H9 (cell line): ENCODE results near the gene SLC1A1. TPM values are rescaled to one million over a fixed set of nuclear protein-coding genes. Genes with fewer than 3 reads are reported as not detected.

Experiments used
- DNase-seq: peaks from one replicate; pipeline ENCODE4 v3.0.0-alpha.2; 2017
- H2AFZ ChIP-seq: one replicate; pipeline ENCODE4 v1.6.1; 2013; ENCODE audit warnings: mild to moderate bottlenecking, low read length, control low read depth, moderate library complexity
- H2AK5ac ChIP-seq: 2 replicates; pipeline ENCODE4 v1.6.1; 2013; ENCODE audit warnings: low read length, control low read depth, mixed read lengths; ENCODE audit not compliant: insufficient read length
- H2BK120ac ChIP-seq: one replicate; pipeline ENCODE4 v1.6.1; 2013; ENCODE audit warnings: low read depth, mild to moderate bottlenecking, low read length, control low read depth, inconsistent platforms; ENCODE audit not compliant: poor library complexity, severe bottlenecking
- H2BK12ac ChIP-seq: 2 replicates; pipeline ENCODE4 v1.6.1; 2013; ENCODE audit warnings: low read length, control low read depth, mixed read lengths, low read depth; ENCODE audit not compliant: insufficient read length
- H2BK15ac ChIP-seq: 2 replicates; pipeline ENCODE4 v1.6.1; 2013; ENCODE audit warnings: low read depth, low read length, control low read depth
- H2BK20ac ChIP-seq: one replicate; pipeline ENCODE4 v1.6.1; 2013; ENCODE audit warnings: low read depth, mild to moderate bottlenecking, low read length, control low read depth, inconsistent platforms; ENCODE audit not compliant: poor library complexity, severe bottlenecking
- H2BK5ac ChIP-seq: 2 replicates; pipeline ENCODE4 v1.6.1; 2013; ENCODE audit warnings: low read length, control low read depth, mixed read lengths; ENCODE audit not compliant: insufficient read length
- H3K14ac ChIP-seq: 2 replicates; pipeline ENCODE4 v1.6.1; 2013; ENCODE audit warnings: low read length, control low read depth; ENCODE audit not compliant: insufficient read depth
- H3K18ac ChIP-seq: 2 replicates; pipeline ENCODE4 v1.6.1; 2013; ENCODE audit warnings: low read depth, mild to moderate bottlenecking, mixed read lengths, low read length, control low read depth; ENCODE audit not compliant: insufficient read length
- H3K23ac ChIP-seq: 2 replicates; pipeline ENCODE4 v1.6.1; 2013; ENCODE audit warnings: low read length, control low read depth, mixed read lengths, low read depth; ENCODE audit not compliant: insufficient read length
- H3K23me2 ChIP-seq: 2 replicates; pipeline ENCODE4 v1.6.1; 2013; ENCODE audit warnings: low read depth, mild to moderate bottlenecking, mixed read lengths, low read length, control low read depth; ENCODE audit not compliant: insufficient read length, poor library complexity, severe bottlenecking
- H3K27ac ChIP-seq: 2 replicates; pipeline ENCODE4 v1.5.1; 2013; ENCODE audit warnings: low read length, control low read depth, mixed read lengths, low read depth; ENCODE audit not compliant: insufficient read length
- H3K27me3 ChIP-seq: 2 replicates; pipeline ENCODE4 v1.6.1; 2013; ENCODE audit warnings: low read length, control low read depth, inconsistent platforms; ENCODE audit not compliant: insufficient read depth
- H3K4ac ChIP-seq: 2 replicates; pipeline ENCODE4 v1.6.1; 2013; ENCODE audit warnings: low read depth, mild to moderate bottlenecking, control low read depth, inconsistent platforms, low read length, moderate library complexity
- H3K4me1 ChIP-seq: 2 replicates; pipeline ENCODE4 v1.6.1; 2013; ENCODE audit warnings: low read length, control low read depth, inconsistent platforms; ENCODE audit not compliant: insufficient read depth
- H3K4me2 ChIP-seq: 2 replicates; pipeline ENCODE4 v1.6.1; 2013; ENCODE audit warnings: low read length, control low read depth, mixed read lengths; ENCODE audit not compliant: insufficient read length, insufficient read depth
- H3K56ac ChIP-seq: 2 replicates; pipeline ENCODE4 v1.6.1; 2013; ENCODE audit warnings: low read depth, mild to moderate bottlenecking, mixed read lengths, low read length, control low read depth; ENCODE audit not compliant: insufficient read length
- H3K79me1 ChIP-seq: 2 replicates; pipeline ENCODE4 v1.6.1; 2013; ENCODE audit warnings: low read depth, mild to moderate bottlenecking, moderate library complexity, low read length, control low read depth, inconsistent platforms; ENCODE audit not compliant: insufficient read depth, poor library complexity, severe bottlenecking
- H3K79me2 ChIP-seq: 2 replicates; pipeline ENCODE4 v1.6.1; 2013; ENCODE audit warnings: low read length, control low read depth, inconsistent platforms; ENCODE audit not compliant: insufficient read depth
- H3K9ac ChIP-seq: 2 replicates; pipeline ENCODE4 v1.6.1; 2013; ENCODE audit warnings: low read length, control low read depth, mixed read lengths; ENCODE audit not compliant: insufficient read length; ENCODE audit errors: extremely low read depth
- H3K9me3 ChIP-seq: one replicate; pipeline ENCODE4 v1.6.1; 2013; ENCODE audit warnings: low read depth, low read length, inconsistent platforms; ENCODE audit not compliant: control insufficient read depth
- H3T11ph ChIP-seq: one replicate; pipeline ENCODE4 v1.6.1; 2013; ENCODE audit warnings: mild to moderate bottlenecking, low read length, control low read depth, inconsistent platforms
- H4K20me1 ChIP-seq: one replicate; pipeline ENCODE4 v1.6.1; 2013; ENCODE audit not compliant: control insufficient read depth, insufficient read length, insufficient read depth
- H4K5ac ChIP-seq: 2 replicates; pipeline ENCODE4 v1.6.1; 2013; ENCODE audit warnings: low read depth, mild to moderate bottlenecking, mixed read lengths, low read length, control low read depth; ENCODE audit not compliant: insufficient read length
- H4K8ac ChIP-seq: replicated peaks from 2 replicates; pipeline ENCODE4 v1.6.1; 2013; ENCODE audit warnings: low read length, control low read depth, mixed read lengths, low read depth; ENCODE audit not compliant: insufficient read length
- H4K91ac ChIP-seq: 2 replicates; pipeline ENCODE4 v1.6.1; 2013; ENCODE audit warnings: low read depth, mild to moderate bottlenecking, moderate library complexity, mixed read lengths, low read length, control low read depth; ENCODE audit not compliant: insufficient read length
- H3K27ac Mint-ChIP-seq, 3 experiments: 2 replicates in 2 of 3; 3 replicates in 1 of 3; pipeline ENCODE4 v1.8.0; 2020 to 2021; ENCODE audit warnings: mixed read lengths in 3 of 3, mild to moderate bottlenecking in 1 of 3, moderate library complexity in 1 of 3
- H3K27me3 Mint-ChIP-seq: 2 replicates; pipeline ENCODE4 v1.8.0; 2021; ENCODE audit warnings: low read depth, mild to moderate bottlenecking, moderate library complexity, mixed read lengths
- H3K36me3 Mint-ChIP-seq, 3 experiments: 2 replicates in 2 of 3; 3 replicates in 1 of 3; pipeline ENCODE4 v1.8.0; 2020 to 2021; ENCODE audit warnings: low read depth in 3 of 3, mixed read lengths in 3 of 3; ENCODE audit not compliant: insufficient read depth in 1 of 3
- H3K4me1 Mint-ChIP-seq, 2 experiments: 2 replicates each; pipeline ENCODE4 v1.8.0; 2020; ENCODE audit warnings: mixed read lengths in 2 of 2
- H3K4me3 Mint-ChIP-seq, 2 experiments: 2 replicates in 1 of 2; 3 replicates in 1 of 2; pipeline ENCODE4 v1.8.0; 2020 to 2021; ENCODE audit warnings: mild to moderate bottlenecking in 2 of 2, mixed read lengths in 2 of 2, moderate library complexity in 1 of 2
- H3K9me3 Mint-ChIP-seq, 2 experiments: 2 replicates in 1 of 2; 3 replicates in 1 of 2; pipeline ENCODE4 v1.8.0; 2020; ENCODE audit warnings: mild to moderate bottlenecking in 2 of 2, mixed read lengths in 2 of 2, moderate library complexity in 1 of 2
- CTCF ChIP-seq: fragments of 200-600 bp; sonication (generic); conservative IDR thresholded peaks from 3 replicates; pipeline ENCODE4 v1.8.0; 2021; ENCODE audit warnings: antibody characterized with exemption, mild to moderate bottlenecking
- WGBS: extraction: QIAGEN DNeasy Blood & Tissue Kit; methylation state at CpG from one replicate; pipeline ENCODE4 v1.1.7; 2013; ENCODE audit warnings: missing lambda C conversion rate, low lambda C conversion rate, mixed read lengths; ENCODE audit not compliant: insufficient read length; ENCODE audit errors: extremely low coverage; 5-methylcytosine and 5-hydroxymethylcytosine counted together
- total RNA-seq: library from RNA; stranded (reverse); gene quantifications from 2 replicates; pipeline ENCODE4 v1.2.1, GENCODE V29; 2021

SLC1A1 gene
- total RNA-seq, 1 experiment from 2014 or later: 4.7 TPM

GRCh38 chr9:4520055-4520454 lies 29.8 kb downstream of the SLC1A1 start:
- no peak overlapping the region for H2BK5ac ChIP-seq
- no peaks in the 10 kb centered on the region for H3K9me3 ChIP-seq
- H3T11ph ChIP-seq: no peak overlapping the region
- no peak overlapping the region for H3K4me2 ChIP-seq
- H3K4me1 Mint-ChIP-seq: peaks cover 19 to 20% of the 10 kb centered on the region in 2 experiments
- H2BK12ac ChIP-seq: no peak overlapping the region
- H3K18ac ChIP-seq: no peak overlapping the region
- H4K91ac ChIP-seq: no peak overlapping the region
- H3K79me1 ChIP-seq: no peaks in the 10 kb centered on the region
- H3K27ac Mint-ChIP-seq: no peak overlapping the region
- H3K4me3 Mint-ChIP-seq: no peak overlapping the region
- H3K56ac ChIP-seq: no peak overlapping the region
- H3K4me1 ChIP-seq: peaks cover 5% of the 10 kb centered on the region
- 100% methylated on average over 1 of the region's 2 CpGs for WGBS
- no peak overlapping the region for H2BK15ac ChIP-seq
- H4K8ac ChIP-seq: no peak overlapping the region
- H3K27me3 Mint-ChIP-seq: peaks cover 4% of the 10 kb centered on the region; the same call in 1 of the 2 replicates
- DNase-seq: no peak
- H4K5ac ChIP-seq: no peak overlapping the region
- H3K36me3 Mint-ChIP-seq: peaks cover 0 to 7% (median 0%) of the 10 kb centered on the region in 3 experiments; a peak in 4 of 7 replicates
- H3K4ac ChIP-seq: no peak overlapping the region
- H4K20me1 ChIP-seq: no peaks in the 10 kb centered on the region
- H3K9me3 Mint-ChIP-seq: no peaks in the 10 kb centered on the region
- no peak overlapping the region for H3K27ac ChIP-seq
- no peak overlapping the region for H2AFZ ChIP-seq
- no peaks in the 10 kb centered on the region for H3K79me2 ChIP-seq
- H2AK5ac ChIP-seq: no peak overlapping the region
- H3K23ac ChIP-seq: no peak overlapping the region
- H3K23me2 ChIP-seq: no peaks in the 10 kb centered on the region
- H3K27me3 ChIP-seq: no peaks in the 10 kb centered on the region
- H2BK20ac ChIP-seq: no peak overlapping the region
- TF ChIP-seq CTCF: no peak
- H2BK120ac ChIP-seq: no peak overlapping the region
- no peak overlapping the region for H3K9ac ChIP-seq
- H3K14ac ChIP-seq: no peak overlapping the region
